SU-DHL-6 (cell line): Measurements from ENCODE around the gene ADAM8.

Experiments used
- H2AFZ ChIP-seq: fragments of 200-600 bp; sonication (generic); 2 replicates; pipeline ENCODE4 v1.6.1; 2014; ENCODE audit warnings: low read depth, mild to moderate bottlenecking, moderate library complexity, mixed read lengths, antibody characterized with exemption, low read length; ENCODE audit not compliant: severe bottlenecking
- H3F3A ChIP-seq: fragments of 200-600 bp; shearing (Covaris generic); 2 replicates; pipeline ENCODE4 v1.6.0; 2016; ENCODE audit warnings: antibody characterized with exemption, mild to moderate bottlenecking; ENCODE audit not compliant: insufficient read depth
- H3K27ac ChIP-seq: fragments of 200-600 bp; sonication (generic); 2 replicates; pipeline ENCODE4 v1.5.1; 2016; ENCODE audit warnings: low read depth, mild to moderate bottlenecking, low read length, moderate library complexity, mixed read lengths
- H3K27me3 ChIP-seq: fragments of 200-600 bp; sonication (generic), shearing (Covaris generic); 2 replicates; pipeline ENCODE4 v1.6.0; 2014; ENCODE audit warnings: mild to moderate bottlenecking, low read length
- H3K36me3 ChIP-seq: fragments of 200-600 bp; sonication (generic); 2 replicates; pipeline ENCODE4 v1.6.1; 2014; ENCODE audit warnings: mild to moderate bottlenecking, low read length, mixed read lengths
- H3K4me2 ChIP-seq: fragments of 300-600, 200-600 bp; shearing (Covaris generic), sonication (generic); 2 replicates; pipeline ENCODE4 v1.6.0; 2014; ENCODE audit warnings: low read length, low read depth, mild to moderate bottlenecking; ENCODE audit not compliant: poor library complexity, severe bottlenecking
- H3K4me3 ChIP-seq: fragments of 200-600 bp; sonication (generic); 2 replicates; pipeline ENCODE4 v1.5.1; 2014; ENCODE audit warnings: antibody characterized with exemption, low read length, mild to moderate bottlenecking, mixed read lengths; ENCODE audit not compliant: insufficient read depth, poor library complexity, severe bottlenecking
- H3K79me2 ChIP-seq: fragments of 200-600 bp; sonication (generic); 2 replicates; pipeline ENCODE4 v1.6.1; 2014; ENCODE audit warnings: mild to moderate bottlenecking, low read length, moderate library complexity; ENCODE audit not compliant: insufficient read depth
- H3K9ac ChIP-seq: fragments of 200-600 bp; sonication (generic); 2 replicates; pipeline ENCODE4 v1.7.0; 2014; ENCODE audit warnings: mild to moderate bottlenecking, low read length
- H3K9me2 ChIP-seq: fragments of 200-600 bp; sonication (generic); replicated peaks from 2 replicates; pipeline ENCODE4 v1.6.1; 2014; ENCODE audit warnings: low read length; ENCODE audit not compliant: insufficient read depth
- H3K9me3 ChIP-seq: fragments of 200-600 bp; sonication (generic); 2 replicates; pipeline ENCODE4 v1.6.1; 2014; ENCODE audit warnings: low read length, mixed read lengths; ENCODE audit not compliant: insufficient read depth
- H4K20me1 ChIP-seq: fragments of 200-600 bp; sonication (generic); 2 replicates; pipeline ENCODE4 v1.6.1; 2014; ENCODE audit warnings: low read depth, mild to moderate bottlenecking, antibody characterized with exemption, low read length, moderate library complexity, mixed read lengths
- EZH2phosphoT487 ChIP-seq: fragments of 200-600 bp; sonication (generic), shearing (Covaris generic); conservative IDR thresholded peaks from 2 replicates; pipeline ENCODE4 v1.6.1; 2018; ENCODE audit warnings: mild to moderate bottlenecking, antibody characterized with exemption, low read length, moderate library complexity, mixed read lengths
- TF ChIP-seq, protein P1 (sequence below): fragments of 200-600 bp; sonication (generic); IDR thresholded peaks from one replicate; pipeline ENCODE4 v1.5.1; 2017; ENCODE audit warnings: antibody characterized with exemption, mild to moderate bottlenecking, low read length, moderate library complexity; ENCODE audit not compliant: insufficient read depth, poor library complexity, severe bottlenecking

The ADAM8 gene

DNA sequence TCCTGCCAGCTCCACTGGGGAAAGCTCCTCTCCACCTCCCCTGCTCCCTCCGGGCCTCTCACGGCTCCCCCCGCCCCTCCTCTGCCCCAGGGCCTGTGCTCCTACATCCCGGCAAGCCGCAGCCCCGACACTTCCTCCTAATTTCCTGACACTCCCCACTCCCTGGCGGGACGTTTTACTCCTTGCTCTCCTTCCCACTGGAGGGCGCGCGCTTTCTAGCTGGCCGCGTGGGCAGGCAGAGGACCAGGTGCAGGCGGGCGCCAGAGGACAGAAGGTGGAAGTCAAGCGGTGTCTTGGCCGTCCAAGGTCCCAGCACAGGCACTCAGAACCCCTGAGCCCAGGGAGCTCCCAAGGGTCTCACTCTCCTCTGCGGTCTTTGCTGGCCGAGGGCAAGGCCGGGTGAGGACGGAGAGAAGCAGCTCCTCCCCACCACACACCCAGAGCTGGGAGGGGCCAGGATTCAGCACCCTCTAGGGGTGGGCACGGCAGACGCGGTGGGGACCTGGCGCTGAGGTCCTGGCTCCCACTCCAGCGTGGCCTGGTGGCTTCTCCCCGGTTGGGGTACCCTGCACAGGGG lies 19.1 kb downstream of the ADAM8 start:
- no peaks in the 10 kb centered on the region for H3K9me2 ChIP-seq
- no peaks in the 10 kb centered on the region for H4K20me1 ChIP-seq
- H2AFZ ChIP-seq: no peak overlapping the region
- H3K4me2 ChIP-seq: no peak overlapping the region
- H3K27ac ChIP-seq: no peak overlapping the region
- no peaks in the 10 kb centered on the region for H3K79me2 ChIP-seq
- no peaks in the 10 kb centered on the region for H3K27me3 ChIP-seq
- H3K36me3 ChIP-seq: no peaks in the 10 kb centered on the region
- no peak overlapping the region for H3K4me3 ChIP-seq
- TF ChIP-seq, protein P1, sequence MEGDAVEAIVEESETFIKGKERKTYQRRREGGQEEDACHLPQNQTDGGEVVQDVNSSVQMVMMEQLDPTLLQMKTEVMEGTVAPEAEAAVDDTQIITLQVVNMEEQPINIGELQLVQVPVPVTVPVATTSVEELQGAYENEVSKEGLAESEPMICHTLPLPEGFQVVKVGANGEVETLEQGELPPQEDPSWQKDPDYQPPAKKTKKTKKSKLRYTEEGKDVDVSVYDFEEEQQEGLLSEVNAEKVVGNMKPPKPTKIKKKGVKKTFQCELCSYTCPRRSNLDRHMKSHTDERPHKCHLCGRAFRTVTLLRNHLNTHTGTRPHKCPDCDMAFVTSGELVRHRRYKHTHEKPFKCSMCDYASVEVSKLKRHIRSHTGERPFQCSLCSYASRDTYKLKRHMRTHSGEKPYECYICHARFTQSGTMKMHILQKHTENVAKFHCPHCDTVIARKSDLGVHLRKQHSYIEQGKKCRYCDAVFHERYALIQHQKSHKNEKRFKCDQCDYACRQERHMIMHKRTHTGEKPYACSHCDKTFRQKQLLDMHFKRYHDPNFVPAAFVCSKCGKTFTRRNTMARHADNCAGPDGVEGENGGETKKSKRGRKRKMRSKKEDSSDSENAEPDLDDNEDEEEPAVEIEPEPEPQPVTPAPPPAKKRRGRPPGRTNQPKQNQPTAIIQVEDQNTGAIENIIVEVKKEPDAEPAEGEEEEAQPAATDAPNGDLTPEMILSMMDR: peak; percentile 12
- no peak for TF ChIP-seq EZH2phosphoT487
- 0 out of 2 replicates have a peak, but pooled peaks cover 5% of the 10 kb centered on the region for H3F3A ChIP-seq
- H3K9me3 ChIP-seq: no peaks in the 10 kb centered on the region
- no peak overlapping the region for H3K9ac ChIP-seq

DNA sequence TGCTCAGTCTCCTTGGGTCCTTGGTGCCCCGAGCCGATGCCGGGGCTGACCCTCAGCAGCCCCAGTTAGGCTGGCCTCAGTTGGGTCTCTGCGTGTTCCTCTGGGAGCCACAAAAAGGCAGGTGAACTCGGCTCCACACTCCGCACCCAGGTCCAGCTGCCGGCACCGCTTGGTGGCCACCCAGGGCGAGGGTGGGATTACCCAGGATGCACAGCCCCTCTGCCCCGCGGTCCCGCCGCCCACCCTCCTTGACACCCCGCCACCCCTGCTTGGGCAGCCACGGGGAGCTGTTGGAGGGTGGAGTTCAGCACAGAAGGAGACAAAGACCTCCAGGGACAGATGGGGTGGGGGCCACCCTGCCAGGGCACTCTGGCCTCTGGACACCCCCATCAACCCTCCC lies 21.3 kb downstream of the ADAM8 start:
- Histone ChIP-seq H3K79me2 (no peaks in the 10 kb centered on the region), H3F3A (no peaks in the 10 kb centered on the region), H3K4me2 (no peak overlapping the region), H3K27me3 (no peaks in the 10 kb centered on the region), H2AFZ (no peak overlapping the region), H3K27ac (no peak overlapping the region), H3K4me3 (no peak overlapping the region), H4K20me1 (no peaks in the 10 kb centered on the region), H3K9me2 (no peaks in the 10 kb centered on the region), H3K9ac (no peak overlapping the region), H3K9me3 (no peaks in the 10 kb centered on the region), H3K36me3 (no peaks in the 10 kb centered on the region)
- TF ChIP-seq, protein P1: no peak
- TF ChIP-seq EZH2phosphoT487: no peak

DNA sequence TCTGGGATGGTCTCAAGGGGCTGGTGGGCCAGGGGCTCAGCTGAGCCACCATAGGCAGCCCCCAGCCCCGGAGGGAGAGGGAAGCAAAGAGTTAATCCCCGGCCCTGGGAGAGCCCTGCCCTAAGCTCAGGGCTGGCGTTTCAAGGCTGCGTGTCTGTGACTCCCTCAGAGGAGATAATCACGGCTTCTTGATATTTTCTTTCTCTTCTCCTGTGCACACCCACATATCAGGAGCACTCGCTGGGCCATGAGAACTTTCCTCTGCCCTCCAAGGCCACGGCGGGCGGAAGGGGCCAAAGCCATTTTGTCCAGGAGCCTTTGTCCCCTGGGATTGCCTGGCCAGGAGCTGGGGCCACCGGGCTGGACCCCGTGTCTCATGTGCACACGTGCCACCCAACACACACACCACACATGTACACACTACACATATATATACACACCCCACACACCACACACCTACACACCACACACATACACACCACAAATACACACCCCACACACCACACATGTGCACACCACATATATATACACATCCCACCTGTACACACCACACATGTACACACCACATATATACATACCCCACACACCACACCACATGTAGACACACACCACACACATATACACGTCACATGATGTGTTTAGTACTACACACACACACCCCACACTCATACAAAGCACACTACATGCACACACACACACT lies 22.1 kb downstream of the ADAM8 start:
- Histone ChIP-seq H3K4me2 (no peak overlapping the region), H2AFZ (no peak overlapping the region), H3K4me3 (no peak overlapping the region), H3K9me2 (no peaks in the 10 kb centered on the region), H3K9me3 (no peaks in the 10 kb centered on the region), H4K20me1 (no peaks in the 10 kb centered on the region), H3K36me3 (no peaks in the 10 kb centered on the region), H3K79me2 (no peaks in the 10 kb centered on the region), H3K9ac (no peak overlapping the region), H3K27ac (no peak overlapping the region), H3F3A (no peaks in the 10 kb centered on the region), H3K27me3 (no peaks in the 10 kb centered on the region)
- TF ChIP-seq, protein P1: no peak
- no peak for TF ChIP-seq EZH2phosphoT487
